Measurements from ENCODE around the gene GPC6.

GPC6 gene

DNA sequence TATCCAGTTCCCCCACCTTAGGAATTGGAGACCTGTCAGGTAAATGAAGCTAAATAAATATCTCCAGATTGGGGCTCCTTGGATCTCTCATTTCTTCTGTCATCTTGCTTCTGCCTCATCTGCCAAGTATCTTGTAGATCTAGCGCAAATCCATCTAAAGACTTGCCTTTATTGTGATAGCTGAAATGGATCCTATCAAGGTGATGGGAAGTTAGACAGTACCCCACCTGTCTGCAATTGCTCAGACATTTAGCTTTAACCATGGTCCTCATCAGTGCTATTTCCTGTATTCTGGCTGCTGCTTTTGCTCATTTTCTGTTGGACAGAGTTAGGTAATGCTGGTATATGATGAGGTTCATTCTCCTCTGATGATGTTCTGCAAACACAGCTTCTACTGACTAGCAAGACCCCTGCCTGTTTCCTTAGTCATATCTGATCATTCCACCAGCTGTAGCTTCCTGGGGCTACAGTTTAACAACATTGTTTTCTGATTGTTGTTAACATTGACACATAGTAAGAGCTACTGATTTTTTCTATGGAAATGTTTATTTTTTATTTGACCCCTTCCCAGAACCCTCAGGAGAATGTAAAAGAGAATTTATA is 912.9 kb downstream of the GPC6 start:
- no peak overlapping the region for H3K4me3 ChIP-seq (replicated peaks; ENCODE audit: insufficient read depth, low read length)
- H3K27ac ChIP-seq (replicated peaks): no peak overlapping the region
- no peak for DNase-seq (ENCODE audit: low read depth in 1 of 2, low spot score in 1 of 2)
- no peak for TF ChIP-seq SPI1 (IDR thresholded peaks at IDR 0.05; ENCODE audit: borderline replicate concordance, low read depth)
- peaks cover 6% of the 10 kb centered on the region for H3K27me3 ChIP-seq (ENCODE audit: insufficient read depth, poor library complexity, severe bottlenecking)

DNA sequence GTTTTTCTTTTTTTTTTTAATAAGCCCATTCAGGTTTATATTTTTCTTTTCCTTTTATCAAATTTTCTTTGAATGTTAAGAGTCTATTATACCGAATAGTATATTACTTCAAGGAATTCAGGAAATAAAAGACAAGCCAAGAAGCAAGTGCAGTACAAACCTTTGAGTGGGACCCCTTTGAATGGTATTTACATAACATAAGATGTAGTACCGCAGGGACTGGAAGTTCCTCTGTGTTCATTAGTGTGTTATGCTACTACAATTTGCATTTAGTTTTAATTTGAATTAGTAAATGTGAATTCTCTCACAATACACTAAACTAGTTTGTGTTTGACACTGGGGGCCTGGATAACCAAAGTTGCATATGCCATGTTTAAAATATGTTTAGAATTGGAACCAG is 913.4 kb downstream of the GPC6 start:
- no peak for DNase-seq (ENCODE audit: low read depth in 1 of 2, low spot score in 1 of 2)
- Histone ChIP-seq H3K27me3 (ENCODE audit: insufficient read depth, poor library complexity, severe bottlenecking) (peaks cover 6% of the 10 kb centered on the region), H3K4me3 (replicated peaks; ENCODE audit: insufficient read depth, low read length) (no peak overlapping the region), H3K27ac (replicated peaks) (no peak overlapping the region)
- TF ChIP-seq GABPA (IDR thresholded peaks at IDR 0.05; ENCODE audit: low read depth) (no peak), POLR2AphosphoS5 (IDR thresholded peaks at IDR 0.05; ENCODE audit: low read depth) (no peak), SPI1 (IDR thresholded peaks at IDR 0.05; ENCODE audit: borderline replicate concordance, low read depth) (no peak)
- TF ChIP-seq, protein P1, sequence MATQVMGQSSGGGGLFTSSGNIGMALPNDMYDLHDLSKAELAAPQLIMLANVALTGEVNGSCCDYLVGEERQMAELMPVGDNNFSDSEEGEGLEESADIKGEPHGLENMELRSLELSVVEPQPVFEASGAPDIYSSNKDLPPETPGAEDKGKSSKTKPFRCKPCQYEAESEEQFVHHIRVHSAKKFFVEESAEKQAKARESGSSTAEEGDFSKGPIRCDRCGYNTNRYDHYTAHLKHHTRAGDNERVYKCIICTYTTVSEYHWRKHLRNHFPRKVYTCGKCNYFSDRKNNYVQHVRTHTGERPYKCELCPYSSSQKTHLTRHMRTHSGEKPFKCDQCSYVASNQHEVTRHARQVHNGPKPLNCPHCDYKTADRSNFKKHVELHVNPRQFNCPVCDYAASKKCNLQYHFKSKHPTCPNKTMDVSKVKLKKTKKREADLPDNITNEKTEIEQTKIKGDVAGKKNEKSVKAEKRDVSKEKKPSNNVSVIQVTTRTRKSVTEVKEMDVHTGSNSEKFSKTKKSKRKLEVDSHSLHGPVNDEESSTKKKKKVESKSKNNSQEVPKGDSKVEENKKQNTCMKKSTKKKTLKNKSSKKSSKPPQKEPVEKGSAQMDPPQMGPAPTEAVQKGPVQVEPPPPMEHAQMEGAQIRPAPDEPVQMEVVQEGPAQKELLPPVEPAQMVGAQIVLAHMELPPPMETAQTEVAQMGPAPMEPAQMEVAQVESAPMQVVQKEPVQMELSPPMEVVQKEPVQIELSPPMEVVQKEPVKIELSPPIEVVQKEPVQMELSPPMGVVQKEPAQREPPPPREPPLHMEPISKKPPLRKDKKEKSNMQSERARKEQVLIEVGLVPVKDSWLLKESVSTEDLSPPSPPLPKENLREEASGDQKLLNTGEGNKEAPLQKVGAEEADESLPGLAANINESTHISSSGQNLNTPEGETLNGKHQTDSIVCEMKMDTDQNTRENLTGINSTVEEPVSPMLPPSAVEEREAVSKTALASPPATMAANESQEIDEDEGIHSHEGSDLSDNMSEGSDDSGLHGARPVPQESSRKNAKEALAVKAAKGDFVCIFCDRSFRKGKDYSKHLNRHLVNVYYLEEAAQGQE (IDR thresholded peaks at IDR 0.05; ENCODE audit: insufficient replicate concordance, low read depth): no peak
- TF ChIP-seq, protein P2, sequence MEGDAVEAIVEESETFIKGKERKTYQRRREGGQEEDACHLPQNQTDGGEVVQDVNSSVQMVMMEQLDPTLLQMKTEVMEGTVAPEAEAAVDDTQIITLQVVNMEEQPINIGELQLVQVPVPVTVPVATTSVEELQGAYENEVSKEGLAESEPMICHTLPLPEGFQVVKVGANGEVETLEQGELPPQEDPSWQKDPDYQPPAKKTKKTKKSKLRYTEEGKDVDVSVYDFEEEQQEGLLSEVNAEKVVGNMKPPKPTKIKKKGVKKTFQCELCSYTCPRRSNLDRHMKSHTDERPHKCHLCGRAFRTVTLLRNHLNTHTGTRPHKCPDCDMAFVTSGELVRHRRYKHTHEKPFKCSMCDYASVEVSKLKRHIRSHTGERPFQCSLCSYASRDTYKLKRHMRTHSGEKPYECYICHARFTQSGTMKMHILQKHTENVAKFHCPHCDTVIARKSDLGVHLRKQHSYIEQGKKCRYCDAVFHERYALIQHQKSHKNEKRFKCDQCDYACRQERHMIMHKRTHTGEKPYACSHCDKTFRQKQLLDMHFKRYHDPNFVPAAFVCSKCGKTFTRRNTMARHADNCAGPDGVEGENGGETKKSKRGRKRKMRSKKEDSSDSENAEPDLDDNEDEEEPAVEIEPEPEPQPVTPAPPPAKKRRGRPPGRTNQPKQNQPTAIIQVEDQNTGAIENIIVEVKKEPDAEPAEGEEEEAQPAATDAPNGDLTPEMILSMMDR (IDR thresholded peaks at IDR 0.05; ENCODE audit: insufficient read depth, low read length): no peak

DNA sequence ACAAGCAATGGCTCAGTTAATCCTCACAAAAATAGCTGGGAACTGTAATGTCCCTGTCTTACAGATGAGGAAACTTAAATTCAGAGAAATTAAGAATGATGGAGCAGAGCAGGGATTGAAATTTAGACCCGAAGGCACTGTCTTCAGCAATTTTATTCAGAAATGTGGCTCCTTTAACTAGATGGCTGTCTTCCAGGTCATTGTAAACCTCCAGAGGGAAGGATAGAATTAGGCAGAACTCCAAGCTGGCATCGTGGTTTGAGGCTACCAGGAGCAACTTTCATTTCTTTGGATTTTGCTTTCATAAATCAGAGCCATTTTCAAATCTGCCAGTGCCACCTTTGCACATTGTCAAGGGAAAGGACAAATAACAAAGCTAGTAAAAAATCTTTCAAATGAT is 913.9 kb downstream of the GPC6 start:
- H3K27ac ChIP-seq (replicated peaks): no peak overlapping the region
- no peak for TF ChIP-seq SPI1 (IDR thresholded peaks at IDR 0.05; ENCODE audit: borderline replicate concordance, low read depth)
- TF ChIP-seq, protein P1 (IDR thresholded peaks at IDR 0.05; ENCODE audit: insufficient replicate concordance, low read depth): no peak
- TF ChIP-seq, protein P2 (IDR thresholded peaks at IDR 0.05; ENCODE audit: insufficient read depth, low read length): no peak
- no peak for TF ChIP-seq POLR2AphosphoS5 (IDR thresholded peaks at IDR 0.05; ENCODE audit: low read depth)
- no peak for TF ChIP-seq GABPA (IDR thresholded peaks at IDR 0.05; ENCODE audit: low read depth)
- no peak for DNase-seq (ENCODE audit: low read depth in 1 of 2, low spot score in 1 of 2)
- H3K27me3 ChIP-seq (ENCODE audit: insufficient read depth, poor library complexity, severe bottlenecking): peaks cover 6% of the 10 kb centered on the region
- no peak overlapping the region for H3K4me3 ChIP-seq (replicated peaks; ENCODE audit: insufficient read depth, low read length)

DNA sequence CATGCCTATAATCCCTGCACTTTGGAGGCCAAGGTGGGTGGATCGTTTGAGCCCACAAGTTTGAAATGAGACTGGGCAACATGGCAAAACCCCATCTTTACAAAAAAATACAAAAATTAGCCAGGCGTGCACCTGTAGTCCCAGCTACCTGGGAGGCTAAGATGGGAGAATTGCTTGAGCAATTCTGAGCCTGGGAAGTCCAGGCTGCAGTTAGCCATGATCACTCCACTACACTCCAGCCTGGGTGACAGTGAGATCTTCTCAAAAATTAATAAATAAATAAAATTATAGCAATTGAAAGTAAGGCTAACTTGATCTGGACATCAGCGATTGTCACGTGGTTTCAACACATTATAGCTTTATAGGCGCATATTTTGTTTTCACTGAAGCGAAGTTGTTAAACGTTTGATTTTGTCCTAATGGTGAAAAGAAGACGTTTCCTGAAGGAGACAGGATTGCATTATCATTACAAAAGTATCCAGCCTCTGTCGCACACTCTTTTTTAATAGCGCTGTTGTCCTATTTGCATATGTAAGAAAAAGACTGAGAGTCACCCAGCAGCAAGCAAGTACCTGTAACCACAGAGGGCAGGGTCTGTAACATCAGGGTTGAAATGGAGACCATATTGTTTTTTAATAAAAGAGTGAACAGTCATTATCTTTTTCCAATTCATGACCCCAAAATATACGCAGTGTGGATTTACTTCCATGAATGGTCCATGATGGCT is 917.2 kb downstream of the GPC6 start:
- H3K27me3 ChIP-seq (ENCODE audit: insufficient read depth, poor library complexity, severe bottlenecking): peaks cover 3% of the 10 kb centered on the region
- no peak overlapping the region for H3K27ac ChIP-seq (replicated peaks)
- no peak for DNase-seq (ENCODE audit: low read depth in 1 of 2, low spot score in 1 of 2)
- H3K4me3 ChIP-seq (replicated peaks; ENCODE audit: insufficient read depth, low read length): no peak overlapping the region
- TF ChIP-seq, protein P1 (IDR thresholded peaks at IDR 0.05; ENCODE audit: insufficient replicate concordance, low read depth): no peak
- TF ChIP-seq, protein P2 (IDR thresholded peaks at IDR 0.05; ENCODE audit: insufficient read depth, low read length): no peak
- no peak for TF ChIP-seq POLR2AphosphoS5 (IDR thresholded peaks at IDR 0.05; ENCODE audit: low read depth)
- no peak for TF ChIP-seq SPI1 (IDR thresholded peaks at IDR 0.05; ENCODE audit: borderline replicate concordance, low read depth)
- no peak for TF ChIP-seq GABPA (IDR thresholded peaks at IDR 0.05; ENCODE audit: low read depth)

Data from HL-60 (cell line).